ENCODE measurements around the gene S100A14. TPM values are rescaled to one million over a fixed set of nuclear protein-coding genes. Genes with fewer than 3 reads are reported as not detected.

Gene S100A14
- total and polyA plus RNA-seq, 2 of the 13 experiments (the other 11 are each of a cell fraction or from before 2014, with no cell fraction given) = 1.4 to 7.7 TPM

DNA sequence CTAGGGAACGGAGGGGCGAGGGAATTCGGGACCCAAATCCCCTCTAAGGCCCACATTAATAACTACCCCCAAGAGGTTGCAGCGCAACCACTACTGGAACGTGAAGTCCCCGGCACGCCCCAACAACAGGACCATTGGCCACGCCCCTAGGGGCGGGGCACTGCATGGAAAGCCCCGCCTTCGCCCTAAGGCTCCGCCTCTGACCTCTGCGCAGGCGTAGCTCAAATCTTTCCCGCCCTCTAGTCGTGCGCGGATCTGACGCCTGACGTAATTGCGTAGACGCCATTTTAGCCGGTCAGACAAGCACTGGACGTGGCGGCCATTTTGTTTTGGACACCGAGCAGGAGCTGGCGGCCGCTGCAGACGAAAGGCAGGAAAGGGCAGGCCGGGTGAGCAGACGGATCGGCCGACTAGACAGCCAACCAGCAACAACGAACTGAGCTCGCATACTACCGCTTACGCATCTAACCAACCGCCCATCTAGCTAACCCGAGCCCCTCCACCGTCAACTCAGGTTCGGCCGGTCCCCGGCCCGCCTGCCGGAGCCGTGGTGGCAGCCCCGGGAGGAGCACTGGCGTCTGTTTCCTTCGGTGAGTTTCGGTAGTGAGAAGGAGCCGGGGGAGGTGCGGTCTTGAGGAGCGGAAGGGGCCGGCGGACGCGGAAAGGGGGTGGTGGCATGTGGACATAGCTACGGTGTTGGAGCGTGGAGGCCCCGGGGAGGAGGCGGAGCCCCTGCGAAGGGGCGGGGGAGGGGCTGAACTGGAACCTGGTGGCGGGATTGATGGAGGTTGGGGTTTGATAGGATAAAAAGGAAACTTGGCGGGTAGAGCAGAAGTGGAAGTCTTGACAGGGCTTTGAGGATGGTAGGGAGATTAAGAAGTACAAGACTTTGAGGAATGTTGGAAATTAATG lies 17.9 kb upstream of the S100A14 start, which contains the start of gene CHTOP (continued):
- TF ChIP-seq ELK4 (CRISPR knock-in tag; IDR thresholded peaks at IDR 0.05; ENCODE audit: borderline replicate concordance) (no peak), ZNF235 (CRISPR knock-in tag; IDR thresholded peaks at IDR 0.05; ENCODE audit: borderline replicate concordance) (0 out of 2 replicates have a peak, but pooled peaks have one; percentile 66), TOE1 (CRISPR knock-in tag; IDR thresholded peaks at IDR 0.05) (0 out of 2 replicates have a peak, but pooled peaks have one; percentile 7), NR2F2 (IDR thresholded peaks at IDR 0.05; ENCODE audit: borderline replicate concordance, low read depth) (no peak), ZNF652 (CRISPR knock-in tag; IDR thresholded peaks at IDR 0.05; ENCODE audit: borderline replicate concordance, low read depth) (no peak; the same call in 1 of the 2 replicates), KLF9 (CRISPR knock-in tag; IDR thresholded peaks at IDR 0.05; ENCODE audit: low read depth) (no peak), SRSF4 (IDR thresholded peaks at IDR 0.05; ENCODE audit: low read depth, low read length, poor library complexity, severe bottlenecking) (no peak), ZNF660 (CRISPR knock-in tag; IDR thresholded peaks at IDR 0.05; ENCODE audit: borderline replicate concordance, low read depth) (no peak), TARDBP (CRISPR knock-in tag; IDR thresholded peaks at IDR 0.05) (peak; percentile 90)
- TF ChIP-seq, protein P1, sequence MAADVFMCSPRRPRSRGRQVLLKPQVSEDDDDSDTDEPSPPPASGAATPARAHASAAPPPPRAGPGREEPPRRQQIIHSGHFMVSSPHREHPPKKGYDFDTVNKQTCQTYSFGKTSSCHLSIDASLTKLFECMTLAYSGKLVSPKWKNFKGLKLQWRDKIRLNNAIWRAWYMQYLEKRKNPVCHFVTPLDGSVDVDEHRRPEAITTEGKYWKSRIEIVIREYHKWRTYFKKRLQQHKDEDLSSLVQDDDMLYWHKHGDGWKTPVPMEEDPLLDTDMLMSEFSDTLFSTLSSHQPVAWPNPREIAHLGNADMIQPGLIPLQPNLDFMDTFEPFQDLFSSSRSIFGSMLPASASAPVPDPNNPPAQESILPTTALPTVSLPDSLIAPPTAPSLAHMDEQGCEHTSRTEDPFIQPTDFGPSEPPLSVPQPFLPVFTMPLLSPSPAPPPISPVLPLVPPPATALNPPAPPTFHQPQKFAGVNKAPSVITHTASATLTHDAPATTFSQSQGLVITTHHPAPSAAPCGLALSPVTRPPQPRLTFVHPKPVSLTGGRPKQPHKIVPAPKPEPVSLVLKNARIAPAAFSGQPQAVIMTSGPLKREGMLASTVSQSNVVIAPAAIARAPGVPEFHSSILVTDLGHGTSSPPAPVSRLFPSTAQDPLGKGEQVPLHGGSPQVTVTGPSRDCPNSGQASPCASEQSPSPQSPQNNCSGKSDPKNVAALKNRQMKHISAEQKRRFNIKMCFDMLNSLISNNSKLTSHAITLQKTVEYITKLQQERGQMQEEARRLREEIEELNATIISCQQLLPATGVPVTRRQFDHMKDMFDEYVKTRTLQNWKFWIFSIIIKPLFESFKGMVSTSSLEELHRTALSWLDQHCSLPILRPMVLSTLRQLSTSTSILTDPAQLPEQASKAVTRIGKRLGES (CRISPR knock-in tag; IDR thresholded peaks at IDR 0.05; ENCODE audit: borderline replicate concordance) = no peak
- TF ChIP-seq, protein P2, sequence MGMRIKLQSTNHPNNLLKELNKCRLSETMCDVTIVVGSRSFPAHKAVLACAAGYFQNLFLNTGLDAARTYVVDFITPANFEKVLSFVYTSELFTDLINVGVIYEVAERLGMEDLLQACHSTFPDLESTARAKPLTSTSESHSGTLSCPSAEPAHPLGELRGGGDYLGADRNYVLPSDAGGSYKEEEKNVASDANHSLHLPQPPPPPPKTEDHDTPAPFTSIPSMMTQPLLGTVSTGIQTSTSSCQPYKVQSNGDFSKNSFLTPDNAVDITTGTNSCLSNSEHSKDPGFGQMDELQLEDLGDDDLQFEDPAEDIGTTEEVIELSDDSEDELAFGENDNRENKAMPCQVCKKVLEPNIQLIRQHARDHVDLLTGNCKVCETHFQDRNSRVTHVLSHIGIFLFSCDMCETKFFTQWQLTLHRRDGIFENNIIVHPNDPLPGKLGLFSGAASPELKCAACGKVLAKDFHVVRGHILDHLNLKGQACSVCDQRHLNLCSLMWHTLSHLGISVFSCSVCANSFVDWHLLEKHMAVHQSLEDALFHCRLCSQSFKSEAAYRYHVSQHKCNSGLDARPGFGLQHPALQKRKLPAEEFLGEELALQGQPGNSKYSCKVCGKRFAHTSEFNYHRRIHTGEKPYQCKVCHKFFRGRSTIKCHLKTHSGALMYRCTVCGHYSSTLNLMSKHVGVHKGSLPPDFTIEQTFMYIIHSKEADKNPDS (CRISPR knock-in tag; IDR thresholded peaks at IDR 0.05) = no peak
- TF ChIP-seq, protein P3, sequence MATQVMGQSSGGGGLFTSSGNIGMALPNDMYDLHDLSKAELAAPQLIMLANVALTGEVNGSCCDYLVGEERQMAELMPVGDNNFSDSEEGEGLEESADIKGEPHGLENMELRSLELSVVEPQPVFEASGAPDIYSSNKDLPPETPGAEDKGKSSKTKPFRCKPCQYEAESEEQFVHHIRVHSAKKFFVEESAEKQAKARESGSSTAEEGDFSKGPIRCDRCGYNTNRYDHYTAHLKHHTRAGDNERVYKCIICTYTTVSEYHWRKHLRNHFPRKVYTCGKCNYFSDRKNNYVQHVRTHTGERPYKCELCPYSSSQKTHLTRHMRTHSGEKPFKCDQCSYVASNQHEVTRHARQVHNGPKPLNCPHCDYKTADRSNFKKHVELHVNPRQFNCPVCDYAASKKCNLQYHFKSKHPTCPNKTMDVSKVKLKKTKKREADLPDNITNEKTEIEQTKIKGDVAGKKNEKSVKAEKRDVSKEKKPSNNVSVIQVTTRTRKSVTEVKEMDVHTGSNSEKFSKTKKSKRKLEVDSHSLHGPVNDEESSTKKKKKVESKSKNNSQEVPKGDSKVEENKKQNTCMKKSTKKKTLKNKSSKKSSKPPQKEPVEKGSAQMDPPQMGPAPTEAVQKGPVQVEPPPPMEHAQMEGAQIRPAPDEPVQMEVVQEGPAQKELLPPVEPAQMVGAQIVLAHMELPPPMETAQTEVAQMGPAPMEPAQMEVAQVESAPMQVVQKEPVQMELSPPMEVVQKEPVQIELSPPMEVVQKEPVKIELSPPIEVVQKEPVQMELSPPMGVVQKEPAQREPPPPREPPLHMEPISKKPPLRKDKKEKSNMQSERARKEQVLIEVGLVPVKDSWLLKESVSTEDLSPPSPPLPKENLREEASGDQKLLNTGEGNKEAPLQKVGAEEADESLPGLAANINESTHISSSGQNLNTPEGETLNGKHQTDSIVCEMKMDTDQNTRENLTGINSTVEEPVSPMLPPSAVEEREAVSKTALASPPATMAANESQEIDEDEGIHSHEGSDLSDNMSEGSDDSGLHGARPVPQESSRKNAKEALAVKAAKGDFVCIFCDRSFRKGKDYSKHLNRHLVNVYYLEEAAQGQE (IDR thresholded peaks at IDR 0.05; ENCODE audit: borderline replicate concordance in 1 of 2, low read depth in 1 of 2, low read length in 2 of 2) = peak in 1 of 2 experiments; percentile 12; a peak in 1 of 4 replicates
- TF ChIP-seq, protein P4, sequence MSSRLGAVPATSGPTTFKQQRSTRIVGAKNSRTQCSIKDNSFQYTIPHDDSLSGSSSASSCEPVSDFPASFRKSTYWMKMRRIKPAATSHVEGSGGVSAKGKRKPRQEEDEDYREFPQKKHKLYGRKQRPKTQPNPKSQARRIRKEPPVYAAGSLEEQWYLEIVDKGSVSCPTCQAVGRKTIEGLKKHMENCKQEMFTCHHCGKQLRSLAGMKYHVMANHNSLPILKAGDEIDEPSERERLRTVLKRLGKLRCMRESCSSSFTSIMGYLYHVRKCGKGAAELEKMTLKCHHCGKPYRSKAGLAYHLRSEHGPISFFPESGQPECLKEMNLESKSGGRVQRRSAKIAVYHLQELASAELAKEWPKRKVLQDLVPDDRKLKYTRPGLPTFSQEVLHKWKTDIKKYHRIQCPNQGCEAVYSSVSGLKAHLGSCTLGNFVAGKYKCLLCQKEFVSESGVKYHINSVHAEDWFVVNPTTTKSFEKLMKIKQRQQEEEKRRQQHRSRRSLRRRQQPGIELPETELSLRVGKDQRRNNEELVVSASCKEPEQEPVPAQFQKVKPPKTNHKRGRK (CRISPR knock-in tag; IDR thresholded peaks at IDR 0.05) = no peak

Measured in HepG2 (cell line).